ENCODE measurements around the gene TMC3. TPM values are rescaled to one million over a fixed set of nuclear protein-coding genes. Genes with fewer than 3 reads are reported as not detected.

TMC3 gene
- total and polyA plus RNA-seq, 9 donors, result 0.05 to 0.23 TPM; not detected in 7

DNA sequence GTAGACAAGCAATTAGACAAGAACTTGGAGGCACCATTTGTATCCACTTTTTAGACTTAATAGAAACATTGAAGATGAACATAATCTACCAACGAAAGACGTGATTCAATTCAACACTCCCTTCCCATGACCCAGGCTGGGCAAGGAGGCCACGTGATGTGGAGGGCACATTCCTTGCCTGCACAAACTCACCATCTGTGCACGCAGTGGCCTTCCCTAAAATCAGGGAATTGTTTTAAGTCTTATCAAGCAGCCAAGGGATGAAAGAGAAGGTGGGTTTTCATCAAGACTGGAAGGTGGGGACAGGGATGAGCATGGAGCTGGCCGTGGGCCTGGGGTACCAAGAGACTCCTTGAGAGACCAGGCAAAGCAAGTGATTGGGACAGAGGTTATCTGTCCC is 63.5 kb downstream of the TMC3 start:
- H3K27ac ChIP-seq, result no peak overlapping the region
- no peaks in the 10 kb centered on the region for H3K27me3 ChIP-seq
- H3K4me1 ChIP-seq (ENCODE audit: insufficient read depth), result peaks cover 6% of the 10 kb centered on the region
- no peaks in the 10 kb centered on the region for H3K9me3 ChIP-seq
- H3K36me3 ChIP-seq, result no peaks in the 10 kb centered on the region
- intact Hi-C loops (cut with DNase I), result no loop called here
- TF ChIP-seq EP300 (IDR thresholded peaks at IDR 0.05) (no peak), POLR2A (IDR thresholded peaks at IDR 0.05) (no peak)
- TF ChIP-seq, protein P1, sequence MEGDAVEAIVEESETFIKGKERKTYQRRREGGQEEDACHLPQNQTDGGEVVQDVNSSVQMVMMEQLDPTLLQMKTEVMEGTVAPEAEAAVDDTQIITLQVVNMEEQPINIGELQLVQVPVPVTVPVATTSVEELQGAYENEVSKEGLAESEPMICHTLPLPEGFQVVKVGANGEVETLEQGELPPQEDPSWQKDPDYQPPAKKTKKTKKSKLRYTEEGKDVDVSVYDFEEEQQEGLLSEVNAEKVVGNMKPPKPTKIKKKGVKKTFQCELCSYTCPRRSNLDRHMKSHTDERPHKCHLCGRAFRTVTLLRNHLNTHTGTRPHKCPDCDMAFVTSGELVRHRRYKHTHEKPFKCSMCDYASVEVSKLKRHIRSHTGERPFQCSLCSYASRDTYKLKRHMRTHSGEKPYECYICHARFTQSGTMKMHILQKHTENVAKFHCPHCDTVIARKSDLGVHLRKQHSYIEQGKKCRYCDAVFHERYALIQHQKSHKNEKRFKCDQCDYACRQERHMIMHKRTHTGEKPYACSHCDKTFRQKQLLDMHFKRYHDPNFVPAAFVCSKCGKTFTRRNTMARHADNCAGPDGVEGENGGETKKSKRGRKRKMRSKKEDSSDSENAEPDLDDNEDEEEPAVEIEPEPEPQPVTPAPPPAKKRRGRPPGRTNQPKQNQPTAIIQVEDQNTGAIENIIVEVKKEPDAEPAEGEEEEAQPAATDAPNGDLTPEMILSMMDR (IDR thresholded peaks at IDR 0.05), result no peak
- no peak overlapping the region for H3K4me3 ChIP-seq
- 94 to 95% (median 95%) methylated on average over 5 of the region's 5 CpGs for WGBS, 3 donors
- no peak for DNase-seq

DNA sequence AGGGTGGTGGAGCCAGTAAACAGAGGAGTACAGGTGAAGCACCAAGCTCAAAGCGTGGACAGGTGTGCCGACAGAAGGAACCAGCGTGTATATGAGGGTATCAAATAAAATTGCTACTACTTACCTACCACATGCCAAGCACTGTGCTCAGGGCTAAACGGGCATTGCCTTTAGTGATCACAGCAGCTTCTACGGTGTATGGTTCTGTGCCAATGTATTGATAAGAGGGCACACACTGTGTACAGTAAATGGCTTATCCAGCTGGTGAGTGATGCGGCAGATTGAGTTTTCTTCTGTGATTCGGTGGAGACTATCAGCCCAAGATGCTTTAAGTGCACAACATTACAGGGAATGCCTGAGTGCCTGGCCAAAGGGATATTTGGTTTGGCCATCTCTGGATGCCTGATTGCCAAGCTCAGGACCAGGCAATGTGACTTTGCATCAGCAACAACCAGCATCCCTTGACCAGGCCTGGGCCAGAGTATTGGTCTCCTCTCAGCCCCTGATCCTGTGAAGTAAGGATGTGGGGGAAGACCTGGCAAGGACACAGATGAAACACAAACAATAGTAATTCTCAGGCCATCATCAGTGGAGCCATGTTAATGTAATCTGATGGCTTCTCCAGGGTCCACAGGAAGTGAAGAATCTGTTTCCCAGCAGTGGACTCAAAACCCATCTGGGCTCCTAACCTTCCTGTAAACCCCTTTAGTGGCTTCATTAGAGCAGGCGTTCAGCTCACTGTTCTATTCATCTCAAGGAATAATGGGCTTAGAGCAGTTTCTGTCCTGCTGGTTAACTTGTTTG is 64.2 kb downstream of the TMC3 start:
- no peaks in the 10 kb centered on the region for H3K27me3 ChIP-seq
- H3K9me3 ChIP-seq, result no peaks in the 10 kb centered on the region
- no peak for TF ChIP-seq EP300 (IDR thresholded peaks at IDR 0.05)
- TF ChIP-seq, protein P1 (IDR thresholded peaks at IDR 0.05), result no peak
- TF ChIP-seq POLR2A (IDR thresholded peaks at IDR 0.05), result no peak
- 87 to 92% (median 89%) methylated on average over 8 of the region's 8 CpGs for WGBS, 3 donors
- intact Hi-C loops (cut with DNase I), result no loop called here
- no peak overlapping the region for H3K4me3 ChIP-seq
- peaks cover 6% of the 10 kb centered on the region for H3K4me1 ChIP-seq (ENCODE audit: insufficient read depth)
- H3K27ac ChIP-seq, result no peak overlapping the region
- DNase-seq, result no peak
- no peaks in the 10 kb centered on the region for H3K36me3 ChIP-seq

DNA sequence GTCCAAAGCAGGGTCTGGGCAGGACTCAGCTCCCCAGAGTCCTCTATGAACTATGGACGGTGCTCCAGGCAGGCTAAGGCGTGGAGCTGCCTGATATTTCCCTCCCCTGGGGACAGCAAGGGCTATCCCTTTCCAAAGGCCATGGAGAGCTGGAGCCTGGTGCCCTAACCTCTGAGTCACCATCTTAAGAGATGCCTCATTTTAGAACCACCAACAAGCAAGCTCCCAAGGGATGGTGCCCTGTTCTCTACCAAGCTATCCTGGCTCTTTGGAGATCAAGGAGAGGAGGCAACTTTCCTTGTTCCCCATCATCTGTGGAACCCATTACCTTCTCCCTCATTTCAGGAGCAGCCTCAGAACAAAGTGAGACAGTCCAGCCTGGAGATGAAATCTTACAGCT is 65.8 kb downstream of the TMC3 start:
- H3K9me3 ChIP-seq, result no peaks in the 10 kb centered on the region
- no peak overlapping the region for H3K4me3 ChIP-seq
- H3K27me3 ChIP-seq, result no peaks in the 10 kb centered on the region
- 67 to 90% (median 82%) methylated on average over 2 of the region's 2 CpGs for WGBS, 3 donors
- intact Hi-C loops (cut with DNase I), result no loop called here
- no peak overlapping the region for H3K27ac ChIP-seq
- TF ChIP-seq, protein P1 (IDR thresholded peaks at IDR 0.05), result no peak
- no peak for TF ChIP-seq EP300 (IDR thresholded peaks at IDR 0.05)
- DNase-seq, result no peak
- no peaks in the 10 kb centered on the region for H3K36me3 ChIP-seq
- H3K4me1 ChIP-seq (ENCODE audit: insufficient read depth), result peaks cover 4% of the 10 kb centered on the region

DNA sequence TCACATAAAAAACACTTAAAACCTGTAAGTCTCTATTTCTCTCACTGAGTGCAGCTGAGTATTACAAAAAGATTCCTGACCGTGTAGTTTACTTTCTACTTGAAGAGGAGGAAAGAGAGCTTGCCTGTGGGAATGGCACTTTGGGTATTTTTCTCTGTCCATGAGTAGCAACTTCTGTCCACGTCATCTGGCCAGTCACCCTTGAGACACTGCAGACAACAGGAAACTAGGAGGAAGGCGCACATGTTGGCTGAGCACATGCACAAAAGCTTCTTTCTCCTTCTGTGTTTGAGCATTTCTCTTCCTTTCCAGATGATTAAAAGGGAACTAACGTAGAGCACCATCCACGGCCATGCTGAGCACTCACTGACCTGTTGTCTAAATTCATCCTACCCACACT is 69.8 kb downstream of the TMC3 start:
- no peak overlapping the region for H3K4me3 ChIP-seq
- no peaks in the 10 kb centered on the region for H3K4me1 ChIP-seq (ENCODE audit: insufficient read depth)
- H3K36me3 ChIP-seq, result no peaks in the 10 kb centered on the region
- H3K27ac ChIP-seq, result no peak overlapping the region
- intact Hi-C loops (cut with DNase I), result no loop called here
- TF ChIP-seq, protein P1 (IDR thresholded peaks at IDR 0.05), result no peak
- TF ChIP-seq EP300 (IDR thresholded peaks at IDR 0.05) (no peak), POLR2A (IDR thresholded peaks at IDR 0.05) (no peak)
- no peaks in the 10 kb centered on the region for H3K27me3 ChIP-seq
- DNase-seq, result no peak
- WGBS, 3 donors, result 81 to 89% (median 81%) methylated on average over 5 of the region's 5 CpGs
- H3K9me3 ChIP-seq, result no peaks in the 10 kb centered on the region
